ENCODE results near the gene MRLN. TPM values are rescaled to one million over a fixed set of nuclear protein-coding genes. Genes with fewer than 3 reads are reported as not detected.

MRLN gene
- total and polyA plus RNA-seq, 2 of the 8 experiments (the other 6 are each of a cell fraction or from before 2014, with no cell fraction given) = 0.21 TPM; not detected in 1

- no peak for TF ChIP-seq SIN3A (conservative IDR thresholded peaks at IDR 0.05 in 1 of 2, IDR thresholded peaks at IDR 0.05 in 1 of 2; ENCODE audit: low read depth in 1 of 2, low read length in 2 of 2)
- no peak for TF ChIP-seq SP2 (IDR thresholded peaks at IDR 0.05; ENCODE audit: low read length)
- TF ChIP-seq PHF8 (conservative IDR thresholded peaks at IDR 0.05; ENCODE audit: low read depth, low read length) = no peak
- TF ChIP-seq CHD2 (IDR thresholded peaks at IDR 0.05; ENCODE audit: low read length) = no peak
- no peak for TF ChIP-seq SAP30 (IDR thresholded peaks at IDR 0.05; ENCODE audit: insufficient read depth, insufficient replicate concordance, low read length)
- TF ChIP-seq TCF12 (IDR thresholded peaks at IDR 0.05; ENCODE audit: low read depth, low read length) = no peak
- TF ChIP-seq, protein P1, sequence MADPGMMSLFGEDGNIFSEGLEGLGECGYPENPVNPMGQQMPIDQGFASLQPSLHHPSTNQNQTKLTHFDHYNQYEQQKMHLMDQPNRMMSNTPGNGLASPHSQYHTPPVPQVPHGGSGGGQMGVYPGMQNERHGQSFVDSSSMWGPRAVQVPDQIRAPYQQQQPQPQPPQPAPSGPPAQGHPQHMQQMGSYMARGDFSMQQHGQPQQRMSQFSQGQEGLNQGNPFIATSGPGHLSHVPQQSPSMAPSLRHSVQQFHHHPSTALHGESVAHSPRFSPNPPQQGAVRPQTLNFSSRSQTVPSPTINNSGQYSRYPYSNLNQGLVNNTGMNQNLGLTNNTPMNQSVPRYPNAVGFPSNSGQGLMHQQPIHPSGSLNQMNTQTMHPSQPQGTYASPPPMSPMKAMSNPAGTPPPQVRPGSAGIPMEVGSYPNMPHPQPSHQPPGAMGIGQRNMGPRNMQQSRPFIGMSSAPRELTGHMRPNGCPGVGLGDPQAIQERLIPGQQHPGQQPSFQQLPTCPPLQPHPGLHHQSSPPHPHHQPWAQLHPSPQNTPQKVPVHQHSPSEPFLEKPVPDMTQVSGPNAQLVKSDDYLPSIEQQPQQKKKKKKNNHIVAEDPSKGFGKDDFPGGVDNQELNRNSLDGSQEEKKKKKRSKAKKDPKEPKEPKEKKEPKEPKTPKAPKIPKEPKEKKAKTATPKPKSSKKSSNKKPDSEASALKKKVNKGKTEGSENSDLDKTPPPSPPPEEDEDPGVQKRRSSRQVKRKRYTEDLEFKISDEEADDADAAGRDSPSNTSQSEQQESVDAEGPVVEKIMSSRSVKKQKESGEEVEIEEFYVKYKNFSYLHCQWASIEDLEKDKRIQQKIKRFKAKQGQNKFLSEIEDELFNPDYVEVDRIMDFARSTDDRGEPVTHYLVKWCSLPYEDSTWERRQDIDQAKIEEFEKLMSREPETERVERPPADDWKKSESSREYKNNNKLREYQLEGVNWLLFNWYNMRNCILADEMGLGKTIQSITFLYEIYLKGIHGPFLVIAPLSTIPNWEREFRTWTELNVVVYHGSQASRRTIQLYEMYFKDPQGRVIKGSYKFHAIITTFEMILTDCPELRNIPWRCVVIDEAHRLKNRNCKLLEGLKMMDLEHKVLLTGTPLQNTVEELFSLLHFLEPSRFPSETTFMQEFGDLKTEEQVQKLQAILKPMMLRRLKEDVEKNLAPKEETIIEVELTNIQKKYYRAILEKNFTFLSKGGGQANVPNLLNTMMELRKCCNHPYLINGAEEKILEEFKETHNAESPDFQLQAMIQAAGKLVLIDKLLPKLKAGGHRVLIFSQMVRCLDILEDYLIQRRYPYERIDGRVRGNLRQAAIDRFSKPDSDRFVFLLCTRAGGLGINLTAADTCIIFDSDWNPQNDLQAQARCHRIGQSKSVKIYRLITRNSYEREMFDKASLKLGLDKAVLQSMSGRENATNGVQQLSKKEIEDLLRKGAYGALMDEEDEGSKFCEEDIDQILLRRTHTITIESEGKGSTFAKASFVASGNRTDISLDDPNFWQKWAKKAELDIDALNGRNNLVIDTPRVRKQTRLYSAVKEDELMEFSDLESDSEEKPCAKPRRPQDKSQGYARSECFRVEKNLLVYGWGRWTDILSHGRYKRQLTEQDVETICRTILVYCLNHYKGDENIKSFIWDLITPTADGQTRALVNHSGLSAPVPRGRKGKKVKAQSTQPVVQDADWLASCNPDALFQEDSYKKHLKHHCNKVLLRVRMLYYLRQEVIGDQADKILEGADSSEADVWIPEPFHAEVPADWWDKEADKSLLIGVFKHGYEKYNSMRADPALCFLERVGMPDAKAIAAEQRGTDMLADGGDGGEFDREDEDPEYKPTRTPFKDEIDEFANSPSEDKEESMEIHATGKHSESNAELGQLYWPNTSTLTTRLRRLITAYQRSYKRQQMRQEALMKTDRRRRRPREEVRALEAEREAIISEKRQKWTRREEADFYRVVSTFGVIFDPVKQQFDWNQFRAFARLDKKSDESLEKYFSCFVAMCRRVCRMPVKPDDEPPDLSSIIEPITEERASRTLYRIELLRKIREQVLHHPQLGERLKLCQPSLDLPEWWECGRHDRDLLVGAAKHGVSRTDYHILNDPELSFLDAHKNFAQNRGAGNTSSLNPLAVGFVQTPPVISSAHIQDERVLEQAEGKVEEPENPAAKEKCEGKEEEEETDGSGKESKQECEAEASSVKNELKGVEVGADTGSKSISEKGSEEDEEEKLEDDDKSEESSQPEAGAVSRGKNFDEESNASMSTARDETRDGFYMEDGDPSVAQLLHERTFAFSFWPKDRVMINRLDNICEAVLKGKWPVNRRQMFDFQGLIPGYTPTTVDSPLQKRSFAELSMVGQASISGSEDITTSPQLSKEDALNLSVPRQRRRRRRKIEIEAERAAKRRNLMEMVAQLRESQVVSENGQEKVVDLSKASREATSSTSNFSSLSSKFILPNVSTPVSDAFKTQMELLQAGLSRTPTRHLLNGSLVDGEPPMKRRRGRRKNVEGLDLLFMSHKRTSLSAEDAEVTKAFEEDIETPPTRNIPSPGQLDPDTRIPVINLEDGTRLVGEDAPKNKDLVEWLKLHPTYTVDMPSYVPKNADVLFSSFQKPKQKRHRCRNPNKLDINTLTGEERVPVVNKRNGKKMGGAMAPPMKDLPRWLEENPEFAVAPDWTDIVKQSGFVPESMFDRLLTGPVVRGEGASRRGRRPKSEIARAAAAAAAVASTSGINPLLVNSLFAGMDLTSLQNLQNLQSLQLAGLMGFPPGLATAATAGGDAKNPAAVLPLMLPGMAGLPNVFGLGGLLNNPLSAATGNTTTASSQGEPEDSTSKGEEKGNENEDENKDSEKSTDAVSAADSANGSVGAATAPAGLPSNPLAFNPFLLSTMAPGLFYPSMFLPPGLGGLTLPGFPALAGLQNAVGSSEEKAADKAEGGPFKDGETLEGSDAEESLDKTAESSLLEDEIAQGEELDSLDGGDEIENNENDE (IDR thresholded peaks at IDR 0.05; ENCODE audit: insufficient replicate concordance, low read length) = no peak
Observed at GRCh38 chr10:59718257-59718656, 35.0 kb downstream of the MRLN start (continued).

All from H1 (cell line).